H1 (cell line): ENCODE measurements around the gene FNDC7. TPM values are rescaled to one million over a fixed set of nuclear protein-coding genes. Genes with fewer than 3 reads are reported as not detected.

Experiments used
- ASH2L ChIP-seq: fragments of 200-600, 300-600 bp; sonication (generic); IDR thresholded peaks from one replicate; pipeline ENCODE4 v1.7.1; 2017; ENCODE audit warnings: low read length
- CHD7 ChIP-seq: fragments of 300-600 bp; sonication (generic); IDR thresholded peaks from 2 replicates; pipeline ENCODE4 v1.7.1; 2012; ENCODE audit warnings: low read length, moderate library complexity, mild to moderate bottlenecking, inconsistent platforms; ENCODE audit not compliant: insufficient replicate concordance
- CTBP2 ChIP-seq: IDR thresholded peaks from 2 replicates; pipeline ENCODE4 v1.7.0; 2011; ENCODE audit warnings: borderline replicate concordance, mild to moderate bottlenecking, moderate library complexity, mixed read lengths, low read length; ENCODE audit not compliant: insufficient read depth, insufficient read length
- EGR1 ChIP-seq: IDR thresholded peaks from 2 replicates; pipeline ENCODE4 v1.6.1; 2011; ENCODE audit warnings: low read depth, low read length, borderline replicate concordance
- HDAC2 ChIP-seq, 2 experiments: fragments of 300-600 bp in 1 of 2; sonication (generic) in 1 of 2; IDR thresholded peaks; 2 replicates each; pipeline ENCODE4 v1.6.1; 2011 to 2012; ENCODE audit warnings: low read depth in 2 of 2, low read length in 2 of 2, mild to moderate bottlenecking in 2 of 2, moderate library complexity in 2 of 2, borderline replicate concordance in 1 of 2, inconsistent platforms in 1 of 2
- KDM1A ChIP-seq: fragments of 200-600, 300-600 bp; sonication (generic); IDR thresholded peaks from 2 replicates; pipeline ENCODE4 v1.7.1; 2016; ENCODE audit warnings: mild to moderate bottlenecking, low read length, borderline replicate concordance
- POLR2AphosphoS5 ChIP-seq: IDR thresholded peaks from 2 replicates; pipeline ENCODE4 v1.6.1; 2011; ENCODE audit warnings: low read depth, low read length
- SP2 ChIP-seq: IDR thresholded peaks from 2 replicates; pipeline ENCODE4 v1.6.1; 2012; ENCODE audit warnings: mild to moderate bottlenecking, low read length, inconsistent platforms
- TAF7 ChIP-seq: optimal IDR thresholded peaks from 2 replicates; pipeline ENCODE3; 2011; ENCODE audit warnings: low read depth, mild to moderate bottlenecking, inconsistent platforms, low read length, moderate library complexity, borderline replicate concordance
- TBP ChIP-seq: IDR thresholded peaks from 2 replicates; pipeline ENCODE4 v1.6.1; 2011; ENCODE audit warnings: low read depth, low read length, improper control_type of control experiment
- polyA plus RNA-seq, 7 experiments: library from polyadenylated mRNA; depleted of rRNA in 3 of 7; stranded (reverse) in 5 of 7; unstranded in 2 of 7; fragments of >200 nt in 5 of 7; fragments of 200-250 nt in 2 of 7; gene quantifications; 1 replicate in 5 of 7; 2 replicates in 1 of 7; 4 replicates in 1 of 7; pipeline versions ENCODE4 v1.2.1 to v1.2.3, GENCODE V29; 2011 to 2013; ENCODE audit warnings: missing spikeins in 2 of 7, mixed read lengths in 2 of 7
- total RNA-seq: library from RNA; stranded (reverse); fragmentation: NEBNext Ultra II Directional; extraction: Animal tissue kit (Norgen Biotek cat#: 25700); gene quantifications from 2 replicates; pipeline ENCODE4 v1.2.1, GENCODE V29; 2021

FNDC7 gene
- total and polyA plus RNA-seq, 2 of the 8 experiments (the other 6 are each of a cell fraction or from before 2014, with no cell fraction given): 0.13 to 0.20 TPM

DNA sequence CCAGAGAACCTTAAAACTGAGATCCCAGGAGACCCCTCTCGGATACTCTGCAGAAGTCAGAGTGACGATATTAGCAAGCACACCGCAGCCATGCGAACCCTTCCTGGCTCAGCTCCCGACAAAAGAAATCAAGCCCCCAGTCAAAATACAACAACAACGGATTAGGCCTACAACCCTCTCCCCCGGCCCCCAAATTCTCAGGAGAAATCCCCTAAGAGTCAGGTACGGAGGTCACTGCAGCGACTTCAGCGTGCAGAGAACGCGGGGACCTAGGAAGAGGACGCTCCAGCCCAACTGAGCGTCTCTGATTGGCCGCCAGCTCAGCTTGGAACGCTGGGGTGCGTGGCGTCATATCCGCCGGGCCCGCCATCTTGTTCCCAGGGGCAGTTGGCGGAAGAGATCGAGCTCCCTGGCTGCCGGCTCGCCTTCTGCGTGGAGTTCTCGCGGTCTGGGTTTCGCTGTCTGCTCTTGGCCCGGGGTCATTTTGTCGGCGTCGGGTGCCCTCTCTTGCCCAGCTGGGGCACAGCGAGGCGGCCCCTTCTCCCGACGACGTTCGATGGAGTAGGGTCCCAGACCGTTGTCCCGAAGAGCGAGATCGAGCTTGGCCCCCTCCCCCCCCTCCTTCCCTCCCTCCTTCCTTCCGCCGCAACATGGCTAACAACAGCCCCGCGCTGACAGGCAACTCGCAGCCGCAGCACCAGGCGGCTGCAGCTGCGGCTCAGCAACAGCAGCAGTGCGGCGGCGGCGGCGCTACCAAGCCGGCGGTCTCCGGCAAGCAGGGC, 20.6 kb upstream of the FNDC7 start, which contains the start of gene PRPF38B (continued):
- TF ChIP-seq ASH2L (peak; percentile 81), CTBP2 (no peak), EGR1 (no peak), POLR2AphosphoS5 (peak; percentile 98), SP2 (no peak), HDAC2 (IDR thresholded peaks at IDR 0.05; ENCODE audit: borderline replicate concordance in 1 of 2, low read depth in 2 of 2, low read length in 2 of 2) (no peak), CHD7 (no peak), TAF7 (peak; percentile 83), KDM1A (no peak), TBP (peak; percentile 90)
